Femur (tissue), 1 donor: ENCODE data around the gene CREB3L2.
"Not testable (repeated sequence)": the region's sequence is repeated elsewhere in the genome, so short reads cannot be mapped to it uniquely, and the experiment has no call there.

Experiments used
- DNase-seq: peaks from one replicate; pipeline ENCODE4 v3.0.0-alpha.2; 2017

The CREB3L2 gene

GRCh38 chr7:137930581-137930980 is 71.3 kb downstream of the CREB3L2 start:
- no peak for DNase-seq

GRCh38 chr7:137928626-137929025 is 73.3 kb downstream of the CREB3L2 start:
- DNase-seq = no peak

DNA sequence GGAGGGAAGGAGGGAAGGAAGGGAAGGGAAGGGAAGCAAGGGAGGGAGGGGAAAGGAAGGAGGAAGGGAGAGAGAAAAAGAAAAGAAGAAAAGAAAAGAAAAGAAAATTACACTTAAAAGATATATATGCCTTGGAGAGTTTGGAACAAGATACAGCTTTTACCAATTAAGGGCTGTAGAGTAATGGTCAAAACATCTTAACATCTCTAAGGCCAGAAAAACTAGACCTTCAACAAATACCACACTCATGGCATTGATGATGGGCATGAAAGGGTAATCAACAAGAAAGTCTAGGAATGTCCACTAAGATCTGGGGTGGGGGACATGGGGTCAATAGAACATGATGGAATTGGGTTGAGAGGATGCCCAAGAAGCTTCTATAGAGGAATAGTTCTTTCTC is 74.5 kb downstream of the CREB3L2 start:
- DNase-seq = no peak

DNA sequence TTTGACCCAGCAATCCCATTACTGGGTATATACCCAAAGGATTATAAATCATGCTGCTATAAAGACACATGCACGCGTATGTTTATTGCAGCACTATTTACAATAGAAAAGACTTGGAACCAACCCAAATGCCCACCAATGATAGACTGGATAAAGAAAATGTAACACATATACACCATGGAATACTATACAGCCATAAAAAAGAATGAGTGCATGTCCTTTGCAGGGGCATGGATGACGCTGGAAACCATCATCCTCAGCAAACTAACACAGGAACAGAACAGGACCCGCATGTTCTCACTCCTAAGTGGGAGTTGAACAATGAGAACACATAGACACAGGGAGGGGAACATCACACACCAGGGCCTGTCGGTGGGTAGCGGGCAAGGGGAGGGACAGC is 75.7 kb downstream of the CREB3L2 start:
- not testable (repeated sequence) for DNase-seq

DNA sequence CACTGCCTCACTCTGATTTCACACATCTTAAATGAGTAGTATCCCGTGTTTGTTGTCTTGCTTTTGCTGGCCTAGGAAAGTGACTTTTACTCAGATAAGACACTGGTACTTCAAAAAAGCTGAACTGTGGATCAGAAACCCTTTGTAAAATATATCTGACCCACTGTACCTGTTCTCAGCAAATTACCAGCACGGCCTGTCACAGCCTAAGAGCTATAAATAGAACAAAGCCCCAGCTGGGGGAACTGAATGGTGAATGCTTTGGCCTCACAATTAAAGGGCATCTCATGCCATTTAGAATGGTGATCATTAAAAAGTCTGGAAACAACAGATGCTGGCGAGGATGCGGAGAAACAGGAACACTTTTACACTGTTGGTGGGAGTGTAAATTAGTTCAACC is 76.1 kb downstream of the CREB3L2 start:
- no peak for DNase-seq

- no peak for DNase-seq
Observed at GRCh38 chr7:137925091-137925490, 76.8 kb downstream of the CREB3L2 start.

- DNase-seq = no peak
Observed at GRCh38 chr7:137923380-137923779, 78.5 kb downstream of the CREB3L2 start.

- DNase-seq = no peak
Observed at GRCh38 chr7:137920637-137921399, 81.1 kb downstream of the CREB3L2 start.

- DNase-seq = no peak
Observed at GRCh38 chr7:137919987-137920386, 81.9 kb downstream of the CREB3L2 start.

GRCh38 chr7:137916980-137917645 is 84.8 kb downstream of the CREB3L2 start:
- DNase-seq = no peak

DNA sequence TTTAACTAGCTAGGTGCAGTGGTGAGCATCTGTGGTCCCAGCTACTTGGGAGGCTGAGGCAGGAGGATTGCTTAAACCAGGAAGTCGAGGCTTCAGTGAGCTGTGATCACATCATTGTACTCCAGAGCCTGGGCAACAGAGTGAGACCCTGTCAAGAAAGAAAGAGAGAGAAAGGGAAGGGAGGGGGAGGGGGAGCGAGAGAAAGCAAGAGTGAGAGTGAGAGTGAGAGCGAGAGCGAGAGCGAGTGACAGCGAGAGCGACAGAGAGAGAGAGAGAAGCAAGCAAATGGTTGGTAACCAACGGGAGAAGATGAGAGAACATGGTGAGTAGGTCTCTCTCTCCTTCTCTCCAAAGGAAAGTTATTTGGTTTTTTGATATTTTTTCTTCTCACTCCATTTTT is 85.3 kb downstream of the CREB3L2 start:
- DNase-seq = no peak

DNA sequence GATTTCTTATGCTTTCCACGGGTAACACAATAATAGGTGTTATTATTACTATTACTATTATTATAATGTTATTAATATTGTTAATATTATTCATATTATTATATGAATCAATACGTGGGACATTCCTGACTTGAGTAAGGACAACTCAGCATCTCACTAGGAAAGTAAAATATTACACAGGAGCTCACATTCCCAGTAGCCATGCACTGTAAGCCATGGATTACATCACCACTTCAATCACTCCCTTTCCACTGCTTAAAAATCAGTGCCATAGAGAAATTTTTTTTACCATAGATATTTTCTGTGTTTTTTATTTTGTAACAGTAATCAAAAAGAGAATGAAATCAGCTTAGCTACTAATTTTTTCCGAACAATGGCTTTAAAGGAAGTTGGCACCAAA is 86.6 kb downstream of the CREB3L2 start:
- DNase-seq = no peak

DNA sequence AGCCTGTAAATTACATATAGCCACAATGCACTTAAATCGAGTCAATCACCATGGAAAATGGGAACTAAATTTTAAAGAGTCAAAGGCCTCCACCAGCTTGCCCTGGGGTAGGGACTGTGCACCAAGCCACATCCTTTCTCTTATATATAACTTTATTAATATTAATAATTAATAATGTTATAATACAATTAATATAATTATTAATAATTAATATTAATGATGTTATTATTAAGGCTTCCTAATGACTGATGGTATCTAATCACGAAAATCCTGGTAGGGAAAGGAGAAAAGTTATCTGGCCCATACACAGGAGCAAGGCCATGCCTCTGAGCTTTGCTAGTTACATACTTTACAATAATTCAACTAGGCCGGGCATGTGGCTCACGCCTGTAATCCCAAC is 87.9 kb downstream of the CREB3L2 start:
- DNase-seq = no peak

DNA sequence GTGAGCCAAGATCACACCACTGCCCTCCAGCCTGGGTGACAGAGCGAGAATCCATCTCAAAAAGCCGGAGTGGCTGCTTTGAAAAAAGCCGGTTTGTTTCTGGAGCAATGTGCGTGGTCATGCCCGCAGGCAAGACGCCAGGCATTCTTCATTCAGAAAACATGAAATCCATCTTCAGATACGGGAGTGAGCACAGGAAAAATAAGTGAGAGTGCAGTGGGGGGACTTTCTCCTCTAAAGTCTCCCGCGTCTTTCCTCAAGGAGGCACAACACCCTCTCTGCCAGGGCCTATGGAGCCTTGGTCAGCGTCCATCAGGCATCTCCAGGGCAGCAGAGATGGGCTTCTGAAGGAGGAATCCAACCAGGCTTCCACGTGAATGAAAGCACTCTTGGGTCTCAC is 92.8 kb downstream of the CREB3L2 start:
- no peak for DNase-seq

GRCh38 chr7:137908106-137908505 is 93.8 kb downstream of the CREB3L2 start:
- DNase-seq = no peak

DNA sequence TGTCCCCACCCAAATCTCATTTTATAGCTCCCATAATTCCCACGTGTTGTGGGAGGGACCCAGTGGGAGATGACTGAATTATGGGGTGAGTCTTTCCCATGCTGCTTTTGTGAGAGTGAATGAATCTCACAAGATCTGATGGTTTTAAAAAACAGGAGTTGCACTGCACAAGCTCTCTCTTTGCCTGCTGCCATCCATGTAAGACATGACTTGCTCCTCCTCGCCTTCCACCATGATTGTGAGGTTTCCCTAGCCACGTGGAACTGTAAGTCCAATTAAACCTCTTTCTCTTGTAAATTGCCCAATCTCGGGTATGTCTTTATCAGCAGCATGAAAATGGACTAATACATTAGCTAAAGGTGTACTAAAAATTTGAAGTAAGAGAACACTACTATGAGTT is 95.2 kb downstream of the CREB3L2 start:
- DNase-seq = not testable (repeated sequence)

- DNase-seq = peak; percentile 47
Observed at GRCh38 chr7:137904833-137905232, 97.1 kb downstream of the CREB3L2 start.

DNA sequence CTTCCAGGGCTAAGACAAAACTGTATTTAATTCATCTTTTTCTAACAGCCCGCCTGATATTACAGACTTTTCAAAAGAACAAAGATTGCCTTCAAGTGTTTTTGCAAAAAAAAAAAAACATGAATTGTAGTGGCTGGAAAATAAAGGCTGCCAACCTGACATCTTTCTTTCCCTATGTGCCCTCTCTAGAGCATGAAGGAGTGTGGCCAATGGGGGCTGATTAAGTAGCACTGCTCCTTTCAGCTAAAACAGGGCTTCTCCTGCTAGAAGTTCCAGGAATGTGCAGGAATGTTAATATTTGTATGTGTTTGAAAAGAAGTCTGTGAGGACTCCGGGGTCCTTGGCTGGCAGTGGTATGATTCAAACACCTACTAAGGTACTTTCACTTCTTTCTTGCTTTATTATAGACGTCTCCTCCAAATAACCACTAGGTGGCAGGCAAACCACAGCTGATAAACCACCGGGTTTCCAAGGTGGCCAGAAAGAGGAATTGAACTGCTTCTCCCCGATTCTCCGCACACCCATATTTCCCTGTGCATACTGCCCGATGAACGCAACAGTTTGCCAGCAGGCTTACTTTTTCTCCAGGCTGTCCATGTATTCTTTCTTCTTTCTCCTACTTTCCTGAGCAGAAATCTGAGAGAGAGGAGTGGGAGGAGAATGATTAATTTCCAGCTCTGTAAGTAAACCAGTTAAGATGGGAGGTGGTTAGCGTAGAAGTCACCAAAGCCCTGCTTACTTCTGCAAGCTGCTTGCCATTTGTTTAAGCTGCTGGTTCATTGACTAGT is 98.3 kb downstream of the CREB3L2 start:
- DNase-seq = peak; percentile 77

DNA sequence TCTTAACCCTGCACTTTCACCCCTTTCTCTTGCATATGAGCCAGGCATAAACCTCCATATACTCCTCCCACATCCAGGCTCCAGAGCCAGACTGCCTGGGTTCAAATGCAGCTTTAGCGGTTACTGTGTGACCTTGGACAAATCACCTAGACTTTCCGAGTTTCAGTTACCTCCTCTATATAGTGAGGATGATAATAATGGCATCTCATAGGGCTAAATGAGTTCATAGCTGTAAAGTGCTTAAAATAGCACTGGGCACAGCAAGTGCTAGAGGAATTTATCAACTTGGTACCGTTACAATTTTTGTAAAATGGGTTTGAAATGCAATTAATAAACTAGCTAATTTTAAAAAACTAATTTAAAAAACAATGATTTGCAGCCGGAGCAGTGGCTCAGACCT is 101.7 kb downstream of the CREB3L2 start:
- no peak for DNase-seq

GRCh38 chr7:137898839-137899721 is 102.8 kb downstream of the CREB3L2 start:
- DNase-seq = peak; percentile 89

- no peak for DNase-seq
Observed at GRCh38 chr7:137895301-137896221, 106.3 kb downstream of the CREB3L2 start.
